GM08714 (cell line): ENCODE results near the gene LRRC49.
"Not testable (repeated sequence)": the region's sequence is repeated elsewhere in the genome, so short reads cannot be mapped to it uniquely, and the experiment has no call there.

Experiments used
- H3K4me3 ChIP-seq: fragments of 200-500 bp; sonication (Bioruptor generic); 2 replicates; pipeline ENCODE4 v1.5.1; 2014; ENCODE audit warnings: mild to moderate bottlenecking, low read length, inconsistent platforms
- ZNF274 ChIP-seq: IDR thresholded peaks from 2 replicates; pipeline ENCODE4 v1.6.1; 2012; ENCODE audit warnings: mild to moderate bottlenecking, low read depth, low read length

The LRRC49 gene

DNA sequence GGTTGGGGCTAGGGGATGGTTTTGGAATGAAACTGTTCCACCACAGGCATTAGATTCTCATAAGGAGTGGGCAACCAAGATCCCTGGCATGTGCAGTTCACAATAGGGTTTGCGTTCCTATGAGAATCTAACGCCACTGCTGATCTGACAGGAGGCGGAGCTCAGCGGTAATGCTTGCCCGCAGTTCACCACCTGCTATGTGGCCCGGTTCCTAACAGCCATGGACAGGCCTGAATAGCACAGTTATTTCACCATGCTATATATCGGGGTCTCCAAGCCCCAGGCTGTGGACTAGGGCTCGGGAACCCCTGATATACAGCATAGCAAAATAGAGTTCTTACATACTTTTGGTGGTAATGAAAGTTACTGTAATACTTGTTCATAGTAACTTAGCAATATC is 122.7 kb downstream of the LRRC49 start:
- no peak for TF ChIP-seq ZNF274
- no peak overlapping the region for H3K4me3 ChIP-seq

DNA sequence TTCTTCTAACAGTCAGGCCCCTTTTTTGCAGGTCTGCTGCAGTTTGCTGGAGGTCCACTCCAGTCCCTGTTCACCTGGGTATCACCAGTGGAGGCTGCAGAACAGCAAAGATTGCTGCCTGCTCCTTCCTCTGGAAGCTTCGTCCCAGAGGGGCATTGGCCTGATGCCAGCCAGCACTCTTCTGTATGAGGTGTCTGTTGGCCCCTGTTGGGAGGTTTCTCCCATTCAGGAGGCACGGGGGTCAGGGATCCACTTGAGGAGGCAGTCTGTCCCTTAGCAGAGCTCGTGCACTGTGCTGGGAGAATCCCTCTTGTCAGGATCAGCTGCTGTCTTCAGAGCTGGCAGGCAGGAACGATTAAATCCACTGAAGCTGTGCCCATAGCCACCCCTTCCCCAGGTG is 138.6 kb downstream of the LRRC49 start:
- not testable (repeated sequence) for H3K4me3 ChIP-seq

DNA sequence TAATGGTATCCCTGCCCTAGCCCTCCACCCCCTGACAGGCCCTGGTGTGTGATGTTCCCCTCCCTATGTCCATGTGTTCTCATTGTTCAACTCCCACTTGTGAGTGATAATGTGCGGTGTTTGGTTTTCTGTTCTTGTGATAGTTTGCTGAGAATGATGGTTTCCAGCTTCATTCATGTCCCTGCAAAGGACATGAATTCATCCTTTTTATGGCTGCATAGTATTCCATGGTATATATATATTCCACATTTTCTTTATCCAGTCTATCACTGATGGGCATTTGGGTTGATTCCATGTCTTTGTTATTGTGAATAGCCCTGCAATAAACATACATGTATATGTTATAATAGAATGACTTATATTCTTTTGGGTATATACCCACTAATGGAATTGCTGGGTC is 142.9 kb downstream of the LRRC49 start:
- H3K4me3 ChIP-seq = not testable (repeated sequence)

DNA sequence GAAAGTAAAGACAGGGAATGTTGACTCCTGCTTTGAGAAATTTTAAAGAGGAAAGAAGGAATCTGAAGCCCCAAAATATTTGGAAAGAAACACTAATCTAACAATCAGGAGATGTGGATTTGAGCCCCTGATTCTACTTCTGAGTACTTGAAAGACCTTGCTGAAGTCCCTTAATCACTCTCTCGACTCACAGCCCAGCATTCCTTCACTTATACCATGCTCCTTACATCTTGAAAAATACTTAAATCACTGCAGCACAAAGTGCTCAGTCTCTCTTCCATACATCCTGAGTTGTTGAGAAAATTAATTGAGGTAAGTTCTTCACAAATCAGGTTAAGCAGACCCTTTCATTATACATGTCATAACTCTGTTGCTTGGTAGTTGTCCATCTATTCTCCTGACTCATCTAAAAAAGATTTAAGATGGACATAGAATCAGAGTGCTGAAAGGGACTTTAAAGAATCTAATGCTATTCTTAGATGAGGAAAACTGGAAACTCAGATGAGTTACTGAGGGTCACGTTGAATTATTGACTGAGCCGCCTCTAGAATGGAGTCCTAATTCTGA is 149.8 kb downstream of the LRRC49 start:
- TF ChIP-seq ZNF274 = no peak
- no peak overlapping the region for H3K4me3 ChIP-seq

DNA sequence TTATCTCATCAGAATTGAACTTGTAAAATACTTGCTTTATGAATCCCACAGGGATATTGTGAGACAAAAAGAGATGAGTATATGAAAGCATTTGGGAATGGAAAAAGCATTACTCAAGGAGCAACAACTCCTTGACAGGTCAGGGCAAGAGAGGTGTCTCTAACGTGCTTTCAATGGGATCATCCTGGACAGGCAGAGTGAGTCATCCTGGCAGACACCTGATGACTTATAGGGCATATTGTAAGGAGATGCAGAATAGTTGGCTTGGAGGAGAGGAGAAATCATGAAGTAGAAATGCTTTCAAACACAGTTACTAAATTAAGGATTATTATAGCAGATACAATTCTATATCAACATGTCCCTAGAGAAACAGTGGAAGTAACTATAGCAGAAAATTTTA is 150.7 kb downstream of the LRRC49 start:
- TF ChIP-seq ZNF274 = no peak
- no peak overlapping the region for H3K4me3 ChIP-seq

DNA sequence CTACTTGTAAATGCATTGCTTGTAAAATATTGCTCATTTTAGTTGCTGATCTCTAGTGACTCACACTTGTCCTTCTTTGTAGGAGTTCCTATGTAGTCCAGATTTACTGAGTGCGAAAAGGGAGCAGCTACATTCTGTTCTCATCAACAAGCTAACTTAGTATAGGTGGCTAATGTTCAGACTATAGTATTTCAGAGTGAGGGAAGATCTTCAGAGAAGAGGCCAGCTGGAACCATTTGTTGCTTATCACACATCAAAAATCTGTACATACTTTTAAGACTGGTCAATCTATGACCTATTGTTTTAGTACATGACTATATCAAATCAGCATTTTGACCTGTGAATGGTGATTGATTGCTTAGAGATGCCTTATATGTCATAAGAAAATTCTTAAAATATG is 151.4 kb downstream of the LRRC49 start:
- H3K4me3 ChIP-seq = no peak overlapping the region
- TF ChIP-seq ZNF274 = no peak

DNA sequence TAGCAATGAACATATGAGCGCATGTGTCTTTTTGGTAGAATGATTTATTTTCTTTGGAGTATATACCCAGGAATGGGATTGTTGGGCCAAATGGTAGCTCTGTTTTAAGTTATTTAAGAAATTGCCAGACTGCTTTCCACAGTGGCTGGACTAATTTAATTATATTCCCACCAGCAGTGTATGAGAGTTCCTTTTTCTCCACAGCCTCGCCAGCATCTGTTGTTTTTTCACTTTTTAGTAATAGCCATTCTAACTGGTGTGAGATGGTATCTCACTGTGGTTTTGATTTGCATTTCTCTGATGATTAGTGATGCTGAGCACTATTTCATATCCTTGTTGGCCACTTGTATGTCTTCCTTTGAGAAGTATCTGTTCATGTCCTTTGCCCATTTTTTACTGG is 153.5 kb downstream of the LRRC49 start:
- H3K4me3 ChIP-seq = not testable (repeated sequence)

- TF ChIP-seq ZNF274 = no peak
- no peak overlapping the region for H3K4me3 ChIP-seq
These were observed 156.5 kb downstream of the LRRC49 start for GRCh38 chr15:71048913-71049675.

DNA sequence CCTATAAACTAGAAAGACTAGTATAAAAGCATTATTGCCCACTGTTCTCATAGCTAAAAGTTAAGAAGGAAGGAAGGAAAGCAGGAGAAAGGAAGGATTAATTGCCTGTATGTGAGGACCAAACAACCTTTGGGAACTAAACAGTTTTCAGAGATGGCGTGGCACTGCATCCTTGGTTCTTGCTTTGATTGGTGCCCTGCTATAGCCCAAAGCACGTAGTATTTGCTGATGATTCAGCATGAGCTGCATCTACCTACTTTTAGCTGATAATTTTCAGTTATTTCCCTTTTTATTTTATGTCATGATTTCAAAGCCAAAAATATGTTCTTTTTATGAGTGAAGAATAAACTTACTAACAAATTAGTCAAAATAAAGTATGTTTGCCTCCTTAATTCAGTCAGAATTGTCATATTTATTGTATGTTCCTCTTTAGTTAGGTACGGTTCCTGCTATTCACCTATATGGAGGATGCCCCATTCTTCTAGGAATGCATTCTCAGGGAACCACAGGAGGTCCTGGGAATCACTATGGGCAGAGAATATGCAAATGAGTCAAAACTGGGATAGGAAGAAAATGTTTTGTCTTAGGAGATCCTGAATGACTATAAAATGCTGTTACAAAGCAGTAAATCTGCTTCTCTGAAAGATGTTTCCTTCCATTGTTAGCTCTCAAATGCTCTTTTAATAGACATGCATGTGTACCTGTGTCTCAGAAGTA is 157.2 kb downstream of the LRRC49 start:
- no peak for TF ChIP-seq ZNF274
- H3K4me3 ChIP-seq = no peak overlapping the region

GRCh38 chr15:71050461-71050860 is 157.8 kb downstream of the LRRC49 start:
- no peak overlapping the region for H3K4me3 ChIP-seq
- no peak for TF ChIP-seq ZNF274

GRCh38 chr15:71051539-71051938 is 158.9 kb downstream of the LRRC49 start:
- no peak for TF ChIP-seq ZNF274
- H3K4me3 ChIP-seq = no peak overlapping the region

- TF ChIP-seq ZNF274 = no peak
- H3K4me3 ChIP-seq = no peak overlapping the region
These were observed 159.7 kb downstream of the LRRC49 start for GRCh38 chr15:71052356-71052755.

DNA sequence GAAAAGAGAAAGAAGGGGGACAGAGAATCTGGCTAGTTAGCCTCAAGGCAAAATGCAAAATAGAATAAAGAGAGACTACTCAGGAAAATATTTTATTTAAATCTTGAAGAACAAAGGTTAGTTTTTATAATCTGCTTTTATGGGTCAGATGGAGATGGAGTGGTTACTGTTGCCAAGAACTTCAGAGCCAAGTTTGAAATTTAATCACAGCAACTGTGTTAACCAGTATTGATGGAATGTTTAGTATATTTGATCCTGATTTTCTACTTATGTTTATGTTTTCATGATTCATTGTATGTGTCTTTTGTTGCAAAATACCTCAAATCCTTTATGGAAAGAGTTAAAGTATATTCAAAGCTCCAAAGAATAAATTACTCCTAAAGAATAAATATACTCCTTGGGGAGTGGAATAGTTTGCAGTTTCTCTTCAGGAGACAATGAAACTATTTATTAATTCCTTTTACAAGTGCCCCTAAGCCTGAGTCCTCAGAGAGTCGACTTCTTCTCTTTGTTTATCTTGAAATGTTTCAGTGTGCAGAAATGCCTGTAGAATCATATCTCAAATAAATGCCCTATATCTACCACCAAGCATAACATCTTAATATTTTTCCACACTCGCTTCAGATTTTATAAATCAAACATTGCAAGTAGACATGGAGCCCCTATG is 161.8 kb downstream of the LRRC49 start:
- no peak overlapping the region for H3K4me3 ChIP-seq
- no peak for TF ChIP-seq ZNF274

DNA sequence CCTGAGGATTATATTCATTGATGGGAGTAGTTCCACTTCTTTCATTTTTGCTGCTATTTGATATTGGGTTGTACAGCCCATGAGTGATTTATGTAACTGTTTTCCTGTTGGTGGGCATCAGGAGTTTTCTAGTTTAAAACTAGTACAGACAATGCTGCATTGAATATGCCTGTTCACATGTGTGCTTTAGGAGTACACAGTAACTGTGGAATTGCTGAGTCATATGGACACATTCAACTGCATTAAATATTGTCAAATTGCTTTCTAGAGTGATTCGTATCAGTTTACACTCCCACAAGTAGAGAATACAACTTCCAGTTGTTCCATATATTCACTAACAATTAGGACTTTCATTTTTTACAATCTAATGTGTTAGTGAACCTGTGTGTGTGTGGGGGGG is 162.8 kb downstream of the LRRC49 start:
- H3K4me3 ChIP-seq = no peak overlapping the region
- TF ChIP-seq ZNF274 = no peak

DNA sequence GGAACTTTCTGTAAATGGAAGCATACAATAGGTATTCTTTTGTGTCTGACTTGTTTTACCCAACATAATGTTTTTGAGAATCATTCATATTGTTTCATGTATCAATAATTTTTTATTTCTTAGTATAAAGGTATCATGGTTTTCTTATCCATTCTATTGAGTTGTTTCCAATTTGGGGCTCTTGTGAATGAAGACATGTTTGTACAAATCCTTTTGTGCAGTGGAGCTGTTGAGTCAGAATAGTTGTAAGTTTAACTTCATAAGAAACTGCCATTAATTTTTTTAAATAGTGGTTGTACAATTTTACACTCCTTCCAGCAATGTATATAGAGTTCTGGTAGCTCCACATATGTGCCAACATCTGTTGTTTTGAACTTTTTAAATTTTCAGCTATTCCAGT is 163.5 kb downstream of the LRRC49 start:
- no peak overlapping the region for H3K4me3 ChIP-seq
- no peak for TF ChIP-seq ZNF274
